H1 (cell line): ENCODE data around the gene CWC27.

Source experiments
- CBX8 ChIP-seq: fragments of 300-800, 300-1000 bp; sonication (generic); IDR thresholded peaks from 2 replicates; pipeline ENCODE4 v1.7.1; 2016; ENCODE audit warnings: low read depth, low read length, borderline replicate concordance
- CTCF ChIP-seq, 3 experiments: IDR thresholded peaks; 1 replicate in 2 of 3; 2 replicates in 1 of 3; pipeline versions ENCODE4 v1.5.1 to v1.6.1; 2011; ENCODE audit warnings: low read length in 3 of 3, mild to moderate bottlenecking in 3 of 3, inconsistent platforms in 2 of 3, low read depth in 1 of 3, moderate library complexity in 1 of 3; ENCODE audit not compliant: insufficient read depth in 1 of 3; ENCODE audit errors: control extremely low read depth in 1 of 3
- E2F6 ChIP-seq: IDR thresholded peaks from 2 replicates; pipeline ENCODE4 v1.6.1; 2012; ENCODE audit warnings: inconsistent platforms
- EGR1 ChIP-seq: IDR thresholded peaks from 2 replicates; pipeline ENCODE4 v1.6.1; 2011; ENCODE audit warnings: low read depth, low read length, borderline replicate concordance
- EP300 ChIP-seq, 2 experiments: IDR thresholded peaks; 1 replicate in 1 of 2; 2 replicates in 1 of 2; pipeline ENCODE4 v1.6.1; 2011 to 2012; ENCODE audit warnings: low read depth in 2 of 2, low read length in 2 of 2, mild to moderate bottlenecking in 2 of 2, borderline replicate concordance in 1 of 2, inconsistent platforms in 1 of 2, moderate library complexity in 1 of 2
- EZH2 ChIP-seq: fragments of 200-600 bp; sonication (generic); IDR thresholded peaks from 2 replicates; pipeline ENCODE4 v1.7.1; 2012; ENCODE audit warnings: low read depth, mild to moderate bottlenecking, moderate library complexity, low read length, inconsistent platforms; ENCODE audit not compliant: severe bottlenecking
- JUN ChIP-seq: IDR thresholded peaks from 2 replicates; pipeline ENCODE4 v1.6.1; 2011; ENCODE audit warnings: low read depth, mild to moderate bottlenecking, improper control_type of control experiment, low read length
- MAX ChIP-seq: IDR thresholded peaks from 2 replicates; pipeline ENCODE4 v1.6.1; 2012; ENCODE audit warnings: inconsistent platforms
- NRF1 ChIP-seq: IDR thresholded peaks from 2 replicates; pipeline ENCODE4 v1.6.1; 2011; ENCODE audit warnings: mild to moderate bottlenecking, low read depth, low read length, improper control_type of control experiment
- POLR2A ChIP-seq, 2 experiments: IDR thresholded peaks; 1 replicate in 1 of 2; 2 replicates in 1 of 2; pipeline ENCODE4 v1.6.1; 2011; ENCODE audit warnings: low read depth in 2 of 2, low read length in 2 of 2, mild to moderate bottlenecking in 2 of 2; ENCODE audit errors: control extremely low read depth in 1 of 2
- POLR2AphosphoS5 ChIP-seq: IDR thresholded peaks from 2 replicates; pipeline ENCODE4 v1.6.1; 2011; ENCODE audit warnings: low read depth, low read length
- SP4 ChIP-seq: IDR thresholded peaks from 2 replicates; pipeline ENCODE4 v1.6.1; 2012; ENCODE audit warnings: low read length, inconsistent platforms
- TAF1 ChIP-seq: IDR thresholded peaks from 2 replicates; pipeline ENCODE4 v1.6.1; 2011; ENCODE audit warnings: mild to moderate bottlenecking, low read depth, low read length
- TAF7 ChIP-seq: optimal IDR thresholded peaks from 2 replicates; pipeline ENCODE3; 2011; ENCODE audit warnings: low read depth, mild to moderate bottlenecking, inconsistent platforms, low read length, moderate library complexity, borderline replicate concordance

- TF ChIP-seq CBX8 (no peak), POLR2A (IDR thresholded peaks at IDR 0.05; ENCODE audit: control extremely low read depth in 1 of 2, low read depth in 2 of 2, low read length in 2 of 2) (no peak), CTCF (IDR thresholded peaks at IDR 0.05; ENCODE audit: control extremely low read depth in 1 of 3, insufficient read depth in 1 of 3, low read depth in 1 of 3, low read length in 3 of 3) (no peak), E2F6 (no peak), EGR1 (no peak), MAX (no peak), SP4 (no peak), EP300 (IDR thresholded peaks at IDR 0.05; ENCODE audit: borderline replicate concordance in 1 of 2, low read depth in 2 of 2, low read length in 2 of 2) (no peak), JUN (no peak), TAF7 (no peak), POLR2AphosphoS5 (no peak), EZH2 (no peak), NRF1 (no peak), TAF1 (no peak)
Observed at GRCh38 chr5:65009207-65009606, 240.5 kb downstream of the CWC27 start.
